Lower lobe of right lung (tissue), 2 donors: ENCODE data around the gene ARHGAP40. TPM values are rescaled to one million over a fixed set of nuclear protein-coding genes. Genes with fewer than 3 reads are reported as not detected.
A peak's percentile ranks its signal among the peaks of the same experiment; 100 is the strongest.

Source experiments
- ATAC-seq, 2 donors: fragments of 200-7000 bp; cut with Tn5 transposase; one replicate each; pipeline ENCODE4 v1.9.1; 2020 to 2022; ENCODE audit warnings: mild to moderate bottlenecking in 2 of 2, moderate library complexity in 2 of 2
- DNase-seq: peaks from one replicate; pipeline ENCODE4 v3.0.0-alpha.2; 2020
- H3K27ac ChIP-seq: fragments of 200-600 bp; one replicate; pipeline ENCODE4 v1.8.0; 2022
- H3K27me3 ChIP-seq: fragments of 200-600 bp; one replicate; pipeline ENCODE4 v1.8.0; 2022; ENCODE audit warnings: low read depth
- H3K36me3 ChIP-seq: fragments of 200-600 bp; one replicate; pipeline ENCODE4 v1.8.0; 2022; ENCODE audit warnings: mild to moderate bottlenecking
- H3K4me1 ChIP-seq: fragments of 200-600 bp; one replicate; pipeline ENCODE4 v1.8.0; 2022
- H3K4me3 ChIP-seq: fragments of 200-600 bp; one replicate; pipeline ENCODE4 v1.8.0; 2022; ENCODE audit warnings: mild to moderate bottlenecking
- H3K9me3 ChIP-seq: fragments of 200-600 bp; one replicate; pipeline ENCODE4 v1.8.0; 2022
- CTCF ChIP-seq: fragments of 200-600 bp; IDR thresholded peaks from one replicate; pipeline ENCODE4 v1.8.0; 2022; ENCODE audit warnings: antibody characterized with exemption, mild to moderate bottlenecking
- intact Hi-C: fragments of 100-400 bp; cut with DNase I; formaldehyde crosslinking; loops from one replicate; pipeline ENCODE4 v1.11.0; 2022
- total RNA-seq: library from RNA; stranded (reverse); fragmentation: NEBNext Ultra II Directional; extraction: Animal tissue kit (Norgen Biotek cat#: 25700); gene quantifications from one replicate; pipeline ENCODE4 v1.2.1, GENCODE V29; 2021
- donor health status: DM: no; HTN: yes; CAD: no; lungs with severe emphysema.

Gene ARHGAP40
- total RNA-seq, 1 donor from 2014 or later: 0.83 TPM

DNA sequence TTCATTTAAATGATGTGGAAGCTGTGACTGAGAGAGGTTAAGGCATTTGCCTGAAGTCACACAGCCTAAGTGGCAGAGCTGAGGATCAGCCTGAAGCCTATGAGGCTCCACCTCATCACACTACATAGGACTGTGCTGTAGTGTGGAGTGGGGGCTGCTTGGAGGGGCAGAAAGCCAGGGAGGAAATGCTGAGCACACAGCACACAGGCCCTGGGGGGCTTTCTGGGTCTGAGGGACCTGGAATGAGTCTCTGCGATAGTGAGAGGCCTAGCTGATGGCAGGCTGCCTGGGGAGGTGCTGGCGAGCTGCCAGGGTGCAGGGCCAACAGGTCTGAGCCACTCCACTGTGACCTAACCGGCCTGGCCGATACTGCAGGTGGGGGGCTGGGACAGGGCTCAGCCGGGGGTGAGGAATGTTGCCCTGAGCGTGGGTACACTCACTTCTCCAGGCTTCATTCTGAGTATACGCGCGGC lies 2.2 kb upstream of the ARHGAP40 start:
- TF ChIP-seq CTCF: no peak
- ATAC-seq (peak; percentile 97), DNase-seq (peak; percentile 88)
- Histone ChIP-seq H3K36me3 (no peaks in the 10 kb centered on the region), H3K27me3 (peaks cover 34% of the 10 kb centered on the region), H3K4me1 (peaks cover 5% of the 10 kb centered on the region), H3K9me3 (no peaks in the 10 kb centered on the region), H3K27ac (no peak overlapping the region), H3K4me3 (no peak overlapping the region)
- intact Hi-C loops: no loop called here

GRCh38 chr20:38600057-38600456 lies 1.6 kb upstream of the ARHGAP40 start:
- H3K4me1 ChIP-seq: peaks cover 5% of the 10 kb centered on the region
- peaks cover 34% of the 10 kb centered on the region for H3K27me3 ChIP-seq
- no peak overlapping the region for H3K4me3 ChIP-seq
- no peak for TF ChIP-seq CTCF
- no peaks in the 10 kb centered on the region for H3K36me3 ChIP-seq
- intact Hi-C loops: no loop called here
- H3K27ac ChIP-seq: no peak overlapping the region
- DNase-seq: no peak
- ATAC-seq: no peak
- H3K9me3 ChIP-seq: no peaks in the 10 kb centered on the region

DNA sequence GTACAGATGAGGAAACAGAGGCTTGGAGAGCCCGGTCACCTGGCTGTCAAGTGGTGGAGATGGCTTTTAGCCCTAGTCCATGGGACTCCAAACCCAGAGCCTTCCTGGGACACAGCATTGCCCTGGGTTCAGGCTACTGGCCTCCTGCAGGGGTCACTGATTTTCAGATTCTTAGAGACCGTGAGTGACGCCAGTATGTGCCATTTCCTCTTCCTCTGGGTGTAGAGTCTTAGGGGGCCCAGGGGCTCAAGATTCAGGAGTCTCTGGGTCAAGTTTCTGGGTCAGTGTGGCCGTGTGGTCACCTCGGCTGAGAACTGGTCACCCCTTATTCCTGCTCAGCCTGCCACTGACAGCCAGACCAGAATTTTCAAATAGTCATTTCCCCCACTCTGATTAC lies 574 bp downstream of the ARHGAP40 start:
- Histone ChIP-seq H3K36me3 (no peaks in the 10 kb centered on the region), H3K9me3 (no peaks in the 10 kb centered on the region), H3K27me3 (peaks cover 36% of the 10 kb centered on the region), H3K27ac (no peak overlapping the region), H3K4me1 (peaks cover 5% of the 10 kb centered on the region), H3K4me3 (peak overlapping the region; percentile 14)
- no peak for TF ChIP-seq CTCF
- ATAC-seq: no peak
- DNase-seq: no peak
- intact Hi-C loops: no loop called here

- no peak for DNase-seq
These were observed 1.7 kb downstream of the ARHGAP40 start for GRCh38 chr20:38603286-38603685.

DNA sequence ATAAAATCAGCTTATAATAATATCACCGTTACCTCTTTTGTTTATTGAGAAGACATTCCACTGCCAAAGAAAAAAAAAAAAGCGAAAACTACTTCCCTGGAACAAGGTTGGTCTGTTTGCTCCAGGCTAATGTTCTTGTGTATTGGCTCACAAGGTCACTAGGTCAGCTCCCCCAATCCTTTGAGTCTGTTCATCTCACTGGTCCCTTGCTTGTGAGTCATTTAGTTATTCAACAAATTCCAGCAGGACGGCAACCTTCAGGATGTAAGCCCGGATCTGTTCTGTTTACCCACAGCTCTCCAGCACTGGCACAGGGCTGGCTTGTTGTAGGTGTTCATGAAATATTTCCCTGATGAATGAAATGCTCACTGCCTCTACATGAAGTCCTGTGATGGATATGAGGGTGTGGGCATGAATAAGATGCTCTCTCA lies 3.3 kb downstream of the ARHGAP40 start:
- H3K36me3 ChIP-seq: no peaks in the 10 kb centered on the region
- no peaks in the 10 kb centered on the region for H3K9me3 ChIP-seq
- TF ChIP-seq CTCF: no peak
- intact Hi-C loops: no loop called here
- no peak overlapping the region for H3K4me3 ChIP-seq
- DNase-seq (no peak), ATAC-seq (peak; percentile 20 to 67)
- H3K27ac ChIP-seq: no peak overlapping the region
- H3K4me1 ChIP-seq: no peaks in the 10 kb centered on the region
- peaks cover 39% of the 10 kb centered on the region for H3K27me3 ChIP-seq

More at GRCh38 chr20:38603286-38603685, 1.7 kb downstream of the ARHGAP40 start:
- Histone ChIP-seq H3K4me1 (peaks cover 5% of the 10 kb centered on the region), H3K27me3 (peaks cover 39% of the 10 kb centered on the region), H3K9me3 (no peaks in the 10 kb centered on the region), H3K27ac (no peak overlapping the region), H3K36me3 (no peaks in the 10 kb centered on the region), H3K4me3 (no peak overlapping the region)
- no peak for ATAC-seq
- intact Hi-C loops: no loop called here
- no peak for TF ChIP-seq CTCF

- ATAC-seq (no peak), DNase-seq (no peak)
- TF ChIP-seq CTCF: no peak
These were observed 5.7 kb downstream of the ARHGAP40 start for GRCh38 chr20:38607351-38607750.

More at GRCh38 chr20:38607351-38607750, 5.7 kb downstream of the ARHGAP40 start:
- Histone ChIP-seq H3K9me3 (no peaks in the 10 kb centered on the region), H3K27ac (no peak overlapping the region), H3K4me1 (no peaks in the 10 kb centered on the region), H3K36me3 (no peaks in the 10 kb centered on the region), H3K27me3 (peaks cover 18% of the 10 kb centered on the region), H3K4me3 (no peak overlapping the region)
- intact Hi-C loops: no loop called here
